H1 (cell line): ENCODE measurements around the gene CSTF2. TPM values are rescaled to one million over a fixed set of nuclear protein-coding genes. Genes with fewer than 3 reads are reported as not detected.

Source experiments
- CTCF ChIA-PET: fragments of 300-600 bp; sonication (Branson Sonifier 250); formaldehyde crosslinking; loops from one replicate; lab custom pipeline; 2021; ENCODE audit not compliant: partially characterized antibody; lab: Charles Lee
- POLR2A ChIA-PET: fragments of 300-600 bp; sonication (Branson Sonifier 250); formaldehyde crosslinking; loops from one replicate; lab custom pipeline; 2021; ENCODE audit warnings: inconsistent platforms; ENCODE audit not compliant: partially characterized antibody; lab: Charles Lee
- DNase-seq, 2 experiments: peaks; one replicate each; pipeline versions ENCODE4 v3.0.0 to v3.0.0-alpha.2; 2010 to 2022; ENCODE audit warnings: low spot score in 2 of 2, low read depth in 1 of 2, mixed read lengths in 1 of 2
- FAIRE-seq: peaks from 2 replicates; lab custom pipeline; 2011; peaks lifted over from hg19 to GRCh38; lab: Jason Lieb, UNC
- H2AFZ ChIP-seq: 2 replicates; pipeline ENCODE4 v1.8.1; 2012; ENCODE audit warnings: low read length, inconsistent platforms
- H2AK5ac ChIP-seq: 2 replicates; pipeline ENCODE4 v1.6.1; 2013; ENCODE audit warnings: low read depth, low read length
- H2BK120ac ChIP-seq: replicated peaks from 2 replicates; pipeline ENCODE3; 2013; ENCODE audit warnings: low read depth, low read length, inconsistent platforms
- H2BK12ac ChIP-seq: 2 replicates; pipeline ENCODE4 v1.6.1; 2013; ENCODE audit warnings: low read depth, low read length
- H2BK15ac ChIP-seq: 2 replicates; pipeline ENCODE4 v1.6.1; 2013; ENCODE audit warnings: low read length
- H2BK20ac ChIP-seq: 2 replicates; pipeline ENCODE4 v1.6.1; 2013; ENCODE audit warnings: low read length
- H2BK5ac ChIP-seq: 2 replicates; pipeline ENCODE4 v1.6.1; 2013; ENCODE audit warnings: low read depth, low read length
- H3K14ac ChIP-seq: 2 replicates; pipeline ENCODE4 v1.6.1; 2013; ENCODE audit warnings: inconsistent platforms; ENCODE audit not compliant: insufficient read length
- H3K18ac ChIP-seq: 2 replicates; pipeline ENCODE4 v1.6.1; 2013; ENCODE audit warnings: low read length; ENCODE audit errors: extremely low read depth
- H3K23ac ChIP-seq: 2 replicates; pipeline ENCODE4 v1.6.1; 2013; ENCODE audit warnings: inconsistent platforms; ENCODE audit not compliant: insufficient read length
- H3K23me2 ChIP-seq: 2 replicates; pipeline ENCODE4 v1.6.1; 2013; ENCODE audit warnings: low read depth, low read length
- H3K27ac ChIP-seq: 2 replicates; pipeline ENCODE4 v1.6.1; 2011; ENCODE audit warnings: low read depth, low read length, inconsistent platforms
- H3K27me3 ChIP-seq, 4 experiments: replicated peaks in 1 of 4; 1 replicate in 1 of 4; 2 replicates in 3 of 4; pipeline versions ENCODE4 v1.6.1 to v1.8.1; 2011 to 2013; ENCODE audit warnings: low read length in 3 of 4, mild to moderate bottlenecking in 3 of 4, inconsistent platforms in 2 of 4, mixed read lengths in 2 of 4, moderate library complexity in 1 of 4; ENCODE audit not compliant: control insufficient read depth in 3 of 4, insufficient read depth in 3 of 4; ENCODE audit errors: extremely low read depth in 1 of 4
- H3K36me3 ChIP-seq, 4 experiments: 2 replicates each; pipeline versions ENCODE4 v1.6.1 to v1.8.1; 2011 to 2013; ENCODE audit warnings: mild to moderate bottlenecking in 4 of 4, low read length in 3 of 4, moderate library complexity in 2 of 4, control low read depth in 1 of 4, inconsistent platforms in 1 of 4; ENCODE audit not compliant: insufficient read depth in 4 of 4, control insufficient read depth in 2 of 4
- H3K4ac ChIP-seq: replicated peaks from 2 replicates; pipeline ENCODE3; 2013; ENCODE audit warnings: low read length, low read depth, mixed read lengths, inconsistent platforms; ENCODE audit not compliant: insufficient read length
- H3K4me1 ChIP-seq, 4 experiments: replicated peaks in 1 of 4; 1 replicate in 1 of 4; 2 replicates in 3 of 4; pipeline versions ENCODE4 v1.6.1 to v1.8.1; 2011 to 2013; ENCODE audit warnings: low read length in 3 of 4, inconsistent platforms in 2 of 4, mixed read lengths in 1 of 4; ENCODE audit not compliant: insufficient read depth in 4 of 4, control insufficient read depth in 3 of 4
- H3K4me2 ChIP-seq, 2 experiments: 2 replicates each; pipeline versions ENCODE4 v1.6.1 to v1.8.1; 2011 to 2013; ENCODE audit warnings: low read depth in 2 of 2, low read length in 2 of 2, control low read depth in 1 of 2, inconsistent platforms in 1 of 2, mild to moderate bottlenecking in 1 of 2; ENCODE audit not compliant: insufficient read depth in 1 of 2
- H3K4me3 ChIP-seq, 4 experiments: fragments of 200-600, 300-600 bp in 1 of 4; sonication (generic), shearing (Covaris generic), sonication (Bioruptor Twin) in 1 of 4; 2 replicates each; pipeline versions ENCODE4 v1.5.1 to v1.8.1; 2011 to 2016; ENCODE audit warnings: low read length in 4 of 4, low read depth in 3 of 4, control low read depth in 2 of 4, inconsistent platforms in 2 of 4, mild to moderate bottlenecking in 2 of 4, mixed read lengths in 1 of 4, moderate library complexity in 1 of 4; ENCODE audit not compliant: insufficient read depth in 2 of 4; ENCODE audit errors: extremely low read depth in 1 of 4
- H3K56ac ChIP-seq: replicated peaks from 2 replicates; pipeline ENCODE3; 2013; ENCODE audit warnings: low read depth, mild to moderate bottlenecking, mixed read lengths, low read length, inconsistent platforms; ENCODE audit not compliant: insufficient read length
- H3K79me1 ChIP-seq: 2 replicates; pipeline ENCODE4 v1.6.1; 2013; ENCODE audit warnings: low read depth, low read length, control low read depth
- H3K79me2 ChIP-seq, 2 experiments: 2 replicates each; pipeline versions ENCODE4 v1.6.1 to v1.8.1; 2012 to 2013; ENCODE audit warnings: low read length in 2 of 2, mild to moderate bottlenecking in 2 of 2, inconsistent platforms in 1 of 2; ENCODE audit not compliant: insufficient read depth in 2 of 2, control insufficient read depth in 1 of 2
- H3K9ac ChIP-seq, 4 experiments: replicated peaks in 1 of 4; 1 replicate in 1 of 4; 2 replicates in 3 of 4; pipeline versions ENCODE4 v1.6.1 to v1.8.1; 2011 to 2013; ENCODE audit warnings: low read depth in 3 of 4, low read length in 3 of 4, control low read depth in 2 of 4, mild to moderate bottlenecking in 2 of 4, moderate library complexity in 2 of 4, inconsistent platforms in 1 of 4; ENCODE audit errors: extremely low read depth in 1 of 4
- H3K9me3 ChIP-seq, 2 experiments: 2 replicates each; pipeline versions ENCODE4 v1.6.1 to v1.8.1; 2012 to 2013; ENCODE audit warnings: mild to moderate bottlenecking in 2 of 2, moderate library complexity in 2 of 2, control low read depth in 1 of 2, inconsistent platforms in 1 of 2, low read depth in 1 of 2, low read length in 1 of 2, mixed read lengths in 1 of 2; ENCODE audit not compliant: insufficient read depth in 2 of 2
- H4K20me1 ChIP-seq, 2 experiments: replicated peaks in 1 of 2; 2 replicates each; pipeline versions ENCODE3 to v1.8.1; 2011 to 2013; ENCODE audit warnings: inconsistent platforms in 2 of 2, low read length in 2 of 2, mild to moderate bottlenecking in 1 of 2; ENCODE audit not compliant: insufficient read depth in 2 of 2, control insufficient read depth in 1 of 2
- H4K5ac ChIP-seq: 2 replicates; pipeline ENCODE4 v1.6.1; 2013; ENCODE audit warnings: low read length, low read depth, mixed read lengths, inconsistent platforms; ENCODE audit not compliant: insufficient read length
- H4K8ac ChIP-seq: 2 replicates; pipeline ENCODE4 v1.8.0; 2013; ENCODE audit warnings: mild to moderate bottlenecking, moderate library complexity, low read length, inconsistent platforms; ENCODE audit not compliant: insufficient read depth; ENCODE audit errors: extremely low read depth
- H4K91ac ChIP-seq: replicated peaks from 2 replicates; pipeline ENCODE3; 2013; ENCODE audit warnings: low read length, mixed read lengths, inconsistent platforms; ENCODE audit not compliant: insufficient read length
- JUN ChIP-seq: IDR thresholded peaks from 2 replicates; pipeline ENCODE4 v1.6.1; 2011; ENCODE audit warnings: low read depth, mild to moderate bottlenecking, improper control_type of control experiment, low read length
- KDM5A ChIP-seq: fragments of 200-600 bp; IDR thresholded peaks from 2 replicates; pipeline ENCODE4 v1.7.1; 2012; ENCODE audit warnings: mild to moderate bottlenecking, low read length, inconsistent platforms, mixed read lengths
- WGBS, 2 experiments: shearing (Covaris generic) in 1 of 2; methylation state at CpG; one replicate each; pipeline versions ENCODE4 v1.1.6 to v1.1.7; 2013 to 2015; ENCODE audit warnings: low lambda C conversion rate in 2 of 2, mixed read lengths in 2 of 2, inconsistent platforms in 1 of 2, low coverage in 1 of 2, missing lambda C conversion rate in 1 of 2; ENCODE audit not compliant: insufficient replicate concordance in 2 of 2, insufficient coverage in 1 of 2, insufficient read length in 1 of 2; ENCODE audit errors: extremely low coverage in 1 of 2, missing lambda C conversion rate in 1 of 2; 5-methylcytosine and 5-hydroxymethylcytosine counted together
- polyA plus RNA-seq, 7 experiments: library from polyadenylated mRNA; depleted of rRNA in 3 of 7; stranded (reverse) in 5 of 7; unstranded in 2 of 7; fragments of >200 nt in 5 of 7; fragments of 200-250 nt in 2 of 7; gene quantifications; 1 replicate in 5 of 7; 2 replicates in 1 of 7; 4 replicates in 1 of 7; pipeline versions ENCODE4 v1.2.1 to v1.2.3, GENCODE V29; 2011 to 2013; ENCODE audit warnings: missing spikeins in 2 of 7, mixed read lengths in 2 of 7
- total RNA-seq: library from RNA; stranded (reverse); fragmentation: NEBNext Ultra II Directional; extraction: Animal tissue kit (Norgen Biotek cat#: 25700); gene quantifications from 2 replicates; pipeline ENCODE4 v1.2.1, GENCODE V29; 2021

The CSTF2 gene
- total and polyA plus RNA-seq, 2 of the 8 experiments (the other 6 are each of a cell fraction or from before 2014, with no cell fraction given): 20.7 to 30.9 TPM

- no peak for FAIRE-seq
- no peaks in the 10 kb centered on the region for H4K20me1 ChIP-seq
- H3K9ac ChIP-seq: no peak overlapping the region
- no peaks in the 10 kb centered on the region for H3K27me3 ChIP-seq
- H3K4me3 ChIP-seq: no peak overlapping the region
- H4K8ac ChIP-seq: no peak overlapping the region
- no peak overlapping the region for H2BK120ac ChIP-seq
- no peak overlapping the region for H3K14ac ChIP-seq
- H2BK5ac ChIP-seq: no peak overlapping the region
- H3K79me1 ChIP-seq: no peaks in the 10 kb centered on the region
- H3K56ac ChIP-seq: no peak overlapping the region
- H3K36me3 ChIP-seq: no peaks in the 10 kb centered on the region
- no peak overlapping the region for H2AK5ac ChIP-seq
- H2AFZ ChIP-seq: no peak overlapping the region
- H3K9me3 ChIP-seq: no peaks in the 10 kb centered on the region
- no peak overlapping the region for H3K27ac ChIP-seq
- no peak overlapping the region for H3K18ac ChIP-seq
- POLR2A ChIA-PET: no interaction called here
- H4K91ac ChIP-seq: no peak overlapping the region
- no peak overlapping the region for H2BK20ac ChIP-seq
- 79% methylated on average over 9 of the region's 9 CpGs; no CpG with 5 or more reads in 1 of the 2 experiments for WGBS, 2 experiments
- no peak overlapping the region for H2BK15ac ChIP-seq
- TF ChIP-seq KDM5A (no peak), JUN (no peak)
- H3K4ac ChIP-seq: no peak overlapping the region
- no peak for DNase-seq
- H3K23ac ChIP-seq: no peak overlapping the region
- no peaks in the 10 kb centered on the region for H3K23me2 ChIP-seq
- no peaks in the 10 kb centered on the region for H3K4me1 ChIP-seq
- H3K4me2 ChIP-seq: no peak overlapping the region
- H3K79me2 ChIP-seq: no peaks in the 10 kb centered on the region
- CTCF ChIA-PET: interaction anchor here (0.6 to 1.0 kb wide), 2 partner anchors 9 to 103 kb away, joined by 3 to 5 read pairs; no protein-coding TSS in a partner anchor
- no peak overlapping the region for H2BK12ac ChIP-seq
- H4K5ac ChIP-seq: no peak overlapping the region
These were observed 51.7 kb downstream of the CSTF2 start for GRCh38 chrX:100871594-100872560.
